CD4-positive, alpha-beta memory T cell (primary cell): ENCODE data around the gene PGAP3. TPM values are rescaled to one million over a fixed set of nuclear protein-coding genes. Genes with fewer than 3 reads are reported as not detected.

Experiments used
- CTCF ChIA-PET: fragments of 350-600 bp; sonication (Branson Sonifier 250); formaldehyde crosslinking; loops from one replicate; lab custom pipeline; 2021; ENCODE audit warnings: inconsistent platforms; ENCODE audit not compliant: partially characterized antibody; lab: Charles Lee
- POLR2A ChIA-PET: fragments of 350-600 bp; sonication (Branson Sonifier 250); formaldehyde crosslinking; loops from one replicate; lab custom pipeline; 2021; ENCODE audit not compliant: partially characterized antibody; lab: Charles Lee
- DNase-seq, 5 donors: peaks; one replicate each; pipeline versions ENCODE4 v3.0.0 to v3.0.0-alpha.2; 2020 to 2022; ENCODE audit warnings: mixed read lengths in 1 of 5
- H3K27ac ChIP-seq: one replicate; pipeline ENCODE4 v1.7.0; 2013; ENCODE audit warnings: low read depth, low read length
- H3K27me3 ChIP-seq: 2 replicates; pipeline ENCODE4 v1.7.0; 2013; ENCODE audit warnings: mild to moderate bottlenecking, low read length, moderate library complexity; ENCODE audit not compliant: insufficient read depth
- H3K36me3 ChIP-seq: 2 replicates; pipeline ENCODE4 v1.7.0; 2013; ENCODE audit warnings: mild to moderate bottlenecking, low read length, moderate library complexity; ENCODE audit not compliant: insufficient read depth
- H3K4me1 ChIP-seq: 2 replicates; pipeline ENCODE4 v1.7.0; 2013; ENCODE audit warnings: mild to moderate bottlenecking, low read length, moderate library complexity; ENCODE audit not compliant: insufficient read depth
- H3K4me3 ChIP-seq, 2 donors: one replicate each; pipeline ENCODE4 v1.7.0; 2013; ENCODE audit warnings: low read length in 2 of 2, mild to moderate bottlenecking in 1 of 2
- H3K9me3 ChIP-seq, 2 donors: one replicate each; pipeline ENCODE4 v1.7.0; 2013; ENCODE audit warnings: low read length in 2 of 2, control low read depth in 1 of 2; ENCODE audit not compliant: control insufficient read depth in 1 of 2
- H3K27ac Mint-ChIP-seq, 7 donors: one replicate each; pipeline ENCODE4 v1.8.0; 2020 to 2021; ENCODE audit warnings: mixed read lengths in 7 of 7, mild to moderate bottlenecking in 6 of 7, inconsistent platforms in 3 of 7, moderate library complexity in 3 of 7
- H3K27me3 Mint-ChIP-seq, 2 donors: one replicate each; pipeline ENCODE4 v1.8.0; 2020 to 2021; ENCODE audit warnings: mixed read lengths in 2 of 2
- H3K36me3 Mint-ChIP-seq, 2 donors: one replicate each; pipeline ENCODE4 v1.8.0; 2020 to 2021; ENCODE audit warnings: mixed read lengths in 2 of 2, inconsistent platforms in 1 of 2, mild to moderate bottlenecking in 1 of 2
- H3K4me1 Mint-ChIP-seq, 4 donors: one replicate each; pipeline ENCODE4 v1.8.0; 2020 to 2021; ENCODE audit warnings: mixed read lengths in 4 of 4, mild to moderate bottlenecking in 1 of 4
- H3K4me3 Mint-ChIP-seq, 8 donors: one replicate each; pipeline ENCODE4 v1.8.0; 2020 to 2021; ENCODE audit warnings: mixed read lengths in 8 of 8, mild to moderate bottlenecking in 7 of 8, moderate library complexity in 6 of 8, inconsistent platforms in 3 of 8
- H3K9me3 Mint-ChIP-seq, 8 donors: one replicate each; pipeline ENCODE4 v1.8.0; 2020 to 2021; ENCODE audit warnings: mixed read lengths in 8 of 8, mild to moderate bottlenecking in 5 of 8, inconsistent platforms in 3 of 8, moderate library complexity in 1 of 8
- intact Hi-C: fragments of 100-400 bp; cut with micrococcal nuclease; formaldehyde crosslinking; loops from one replicate; pipeline ENCODE4 v1.15.1; 2023
- polyA plus RNA-seq, 2 donors: library from polyadenylated mRNA; unstranded; fragments of 300-500 nt; fragmentation: Illumina TruSeq; gene quantifications; one replicate each; pipeline ENCODE4 v1.2.3, GENCODE V29; 2021
- total RNA-seq, 2 experiments: library from RNA; stranded (reverse); gene quantifications; one replicate each; pipeline ENCODE4 v1.2.3, GENCODE V29; 2021

Gene PGAP3
- total and polyA plus RNA-seq, 4 experiments from 2014 or later, result 22.1 to 30.5 (median 28.0) TPM

GRCh38 chr17:39652587-39653315 lies 35.1 kb downstream of the PGAP3 start:
- intact Hi-C loops, result no loop called here
- ChIA-PET CTCF (interaction anchor here (0.8 to 7.2 kb wide), 11 partner anchors 8 to 208 kb away, joined by 3 to 102 read pairs (median 26); partner anchors contain the start of genes MIEN1, PNMT and STARD3), POLR2A (interaction anchor here (0.5 to 1.1 kb wide), 5 partner anchors 13 to 567 kb away, joined by 3 read pairs; partner anchors contain the start of genes MIEN1, PGAP3 and WIPF2)
- no peak for DNase-seq
- peaks cover 0 to 4% (median 0%) of the 10 kb centered on the region in 8 donors for H3K9me3 Mint-ChIP-seq
- H3K36me3 Mint-ChIP-seq, result peaks cover 4 to 31% of the 10 kb centered on the region in 2 donors
- Histone ChIP-seq H3K27ac (no peak overlapping the region), H3K36me3 (peaks cover 14% of the 10 kb centered on the region), H3K9me3 (no peaks in the 10 kb centered on the region), H3K4me3 (no peak overlapping the region), H3K4me1 (peaks cover 10% of the 10 kb centered on the region), H3K27me3 (no peaks in the 10 kb centered on the region)
- no peaks in the 10 kb centered on the region for H3K27me3 Mint-ChIP-seq
- peaks cover 24 to 56% (median 28%) of the 10 kb centered on the region in 4 donors for H3K4me1 Mint-ChIP-seq
- H3K27ac Mint-ChIP-seq, result peak overlapping the region in 5 of 7 donors; percentile 11 to 70 (median 26)
- no peak overlapping the region for H3K4me3 Mint-ChIP-seq

- intact Hi-C loops, result no loop called here
- ChIA-PET CTCF (interaction anchor here (0.8 to 7.2 kb wide), 6 partner anchors 13 to 77 kb away, joined by 3 to 102 read pairs (median 50); partner anchors contain the start of genes MIEN1, PNMT and STARD3), POLR2A (interaction anchor here (0.5 to 1.0 kb wide), 3 partner anchors 13 to 78 kb away, joined by 3 read pairs; partner anchors contain the start of gene MIEN1)
- Mint-ChIP-seq H3K36me3 (peaks cover 4 to 31% of the 10 kb centered on the region in 2 donors), H3K4me1 (peaks cover 23 to 55% (median 28%) of the 10 kb centered on the region in 4 donors), H3K4me3 (no peak overlapping the region), H3K9me3 (peaks cover 0 to 4% (median 0%) of the 10 kb centered on the region in 8 donors), H3K27me3 (no peaks in the 10 kb centered on the region), H3K27ac (peak overlapping the region in 6 of 7 donors; percentile 11 to 70 (median 46))
- H3K27me3 ChIP-seq, result no peaks in the 10 kb centered on the region
- H3K4me3 ChIP-seq, result no peak overlapping the region
- peaks cover 8% of the 10 kb centered on the region for H3K36me3 ChIP-seq
- H3K9me3 ChIP-seq, result no peaks in the 10 kb centered on the region
- peaks cover 14% of the 10 kb centered on the region for H3K4me1 ChIP-seq
- no peak overlapping the region for H3K27ac ChIP-seq
- no peak for DNase-seq
Observed at GRCh38 chr17:39651923-39652586, 35.8 kb downstream of the PGAP3 start.

- Histone ChIP-seq H3K27me3 (no peaks in the 10 kb centered on the region), H3K4me3 (no peak overlapping the region), H3K4me1 (peaks cover 14% of the 10 kb centered on the region), H3K36me3 (peaks cover 3% of the 10 kb centered on the region), H3K9me3 (no peaks in the 10 kb centered on the region), H3K27ac (no peak overlapping the region)
- H3K27me3 Mint-ChIP-seq, result no peaks in the 10 kb centered on the region
- intact Hi-C loops, result no loop called here
- no peak for DNase-seq
- H3K4me1 Mint-ChIP-seq, result peaks cover 26 to 61% (median 31%) of the 10 kb centered on the region in 4 donors
- peaks cover 0 to 4% (median 0%) of the 10 kb centered on the region in 8 donors for H3K9me3 Mint-ChIP-seq
- ChIA-PET POLR2A (no interaction called here), CTCF (interaction anchor here (0.7 to 7.2 kb wide), 7 partner anchors 11 to 215 kb away, joined by 3 to 102 read pairs (median 47); partner anchors contain the start of genes PNMT and STARD3)
- H3K4me3 Mint-ChIP-seq, result no peak overlapping the region
- peaks cover 4 to 25% of the 10 kb centered on the region in 2 donors for H3K36me3 Mint-ChIP-seq
- H3K27ac Mint-ChIP-seq, result peak overlapping the region in 4 of 7 donors; percentile 6 to 87 (median 63)
Observed at GRCh38 chr17:39650121-39650579, 37.7 kb downstream of the PGAP3 start.

GRCh38 chr17:39648616-39649366 lies 39.1 kb downstream of the PGAP3 start:
- peaks cover 3% of the 10 kb centered on the region for H3K36me3 ChIP-seq
- intact Hi-C loops, result no loop called here
- H3K36me3 Mint-ChIP-seq, result peaks cover 4 to 19% of the 10 kb centered on the region in 2 donors
- H3K4me3 ChIP-seq, result no peak overlapping the region
- no peak overlapping the region for H3K4me3 Mint-ChIP-seq
- peaks cover 18% of the 10 kb centered on the region for H3K4me1 ChIP-seq
- H3K9me3 Mint-ChIP-seq, result peaks cover 0 to 4% (median 0%) of the 10 kb centered on the region in 8 donors
- H3K4me1 Mint-ChIP-seq, result peaks cover 25 to 62% (median 33%) of the 10 kb centered on the region in 4 donors
- CTCF ChIA-PET, result interaction anchor here (1.5 to 7.2 kb wide), 6 partner anchors 11 to 27 kb away, joined by 5 to 102 read pairs (median 28); partner anchors contain the start of gene PNMT
- peak overlapping the region in 4 of 7 donors; percentile 18 to 61 (median 44) for H3K27ac Mint-ChIP-seq
- no peak overlapping the region for H3K27ac ChIP-seq
- H3K27me3 ChIP-seq, result no peaks in the 10 kb centered on the region
- H3K9me3 ChIP-seq, result no peaks in the 10 kb centered on the region
- POLR2A ChIA-PET, result interaction anchor here (1.3 kb wide), 1 partner anchor 11 kb away, joined by 3 read pairs; no protein-coding TSS in a partner anchor
- no peaks in the 10 kb centered on the region for H3K27me3 Mint-ChIP-seq
- no peak for DNase-seq

GRCh38 chr17:39647256-39647655 lies 40.6 kb downstream of the PGAP3 start:
- Histone ChIP-seq H3K27me3 (no peaks in the 10 kb centered on the region), H3K4me1 (peaks cover 29% of the 10 kb centered on the region), H3K36me3 (peaks cover 3% of the 10 kb centered on the region), H3K4me3 (no peak overlapping the region), H3K9me3 (no peaks in the 10 kb centered on the region), H3K27ac (no peak overlapping the region)
- intact Hi-C loops, result no loop called here
- no peak for DNase-seq
- Mint-ChIP-seq H3K36me3 (peaks cover 4 to 22% of the 10 kb centered on the region in 2 donors), H3K4me1 (peaks cover 31 to 70% (median 36%) of the 10 kb centered on the region in 4 donors), H3K4me3 (no peak overlapping the region), H3K27ac (peak overlapping the region in 1 of 7 donors; percentile 59), H3K9me3 (peaks cover 0 to 2% (median 0%) of the 10 kb centered on the region in 8 donors), H3K27me3 (no peaks in the 10 kb centered on the region)
- POLR2A ChIA-PET, result interaction anchor here (1.3 kb wide), 1 partner anchor 10 kb away, joined by 3 read pairs; no protein-coding TSS in a partner anchor
- CTCF ChIA-PET, result interaction anchor here (1.2 to 1.9 kb wide), 4 partner anchors 9 to 26 kb away, joined by 5 to 8 read pairs (median 6); no protein-coding TSS in a partner anchor

- Histone ChIP-seq H3K4me3 (no peak overlapping the region), H3K4me1 (peaks cover 63% of the 10 kb centered on the region), H3K27ac (no peak overlapping the region), H3K27me3 (no peaks in the 10 kb centered on the region), H3K9me3 (no peaks in the 10 kb centered on the region), H3K36me3 (no peaks in the 10 kb centered on the region)
- ChIA-PET CTCF (interaction anchor here (1.4 to 2.9 kb wide), 3 partner anchors 9 to 25 kb away, joined by 4 to 25 read pairs (median 12); partner anchors contain the start of gene PNMT), POLR2A (no interaction called here)
- intact Hi-C loops, result no loop called here
- H3K4me3 Mint-ChIP-seq, result no peak overlapping the region
- peak overlapping the region in 4 of 7 donors; percentile 42 to 82 (median 52) for H3K27ac Mint-ChIP-seq
- DNase-seq, result peak in 1 of 5 donors; percentile 24
- H3K4me1 Mint-ChIP-seq, result peaks cover 35 to 78% (median 51%) of the 10 kb centered on the region in 4 donors
- H3K36me3 Mint-ChIP-seq, result peaks cover 0 to 13% of the 10 kb centered on the region in 2 donors
- no peaks in the 10 kb centered on the region for H3K27me3 Mint-ChIP-seq
- H3K9me3 Mint-ChIP-seq, result no peaks in the 10 kb centered on the region
Observed at GRCh38 chr17:39643271-39643670, 44.6 kb downstream of the PGAP3 start.
